ENCODE data around the gene ATP8A1. TPM values are rescaled to one million over a fixed set of nuclear protein-coding genes. Genes with fewer than 3 reads are reported as not detected.
"Not testable (repeated sequence)": the region's sequence is repeated elsewhere in the genome, so short reads cannot be mapped to it uniquely, and the experiment has no call there.

ATP8A1 gene
- total RNA-seq, result 10 to 100 TPM in 2 of 3 donors, 1 to 10 TPM in 1; 8.1 to 14.8 (median 11.4) TPM

DNA sequence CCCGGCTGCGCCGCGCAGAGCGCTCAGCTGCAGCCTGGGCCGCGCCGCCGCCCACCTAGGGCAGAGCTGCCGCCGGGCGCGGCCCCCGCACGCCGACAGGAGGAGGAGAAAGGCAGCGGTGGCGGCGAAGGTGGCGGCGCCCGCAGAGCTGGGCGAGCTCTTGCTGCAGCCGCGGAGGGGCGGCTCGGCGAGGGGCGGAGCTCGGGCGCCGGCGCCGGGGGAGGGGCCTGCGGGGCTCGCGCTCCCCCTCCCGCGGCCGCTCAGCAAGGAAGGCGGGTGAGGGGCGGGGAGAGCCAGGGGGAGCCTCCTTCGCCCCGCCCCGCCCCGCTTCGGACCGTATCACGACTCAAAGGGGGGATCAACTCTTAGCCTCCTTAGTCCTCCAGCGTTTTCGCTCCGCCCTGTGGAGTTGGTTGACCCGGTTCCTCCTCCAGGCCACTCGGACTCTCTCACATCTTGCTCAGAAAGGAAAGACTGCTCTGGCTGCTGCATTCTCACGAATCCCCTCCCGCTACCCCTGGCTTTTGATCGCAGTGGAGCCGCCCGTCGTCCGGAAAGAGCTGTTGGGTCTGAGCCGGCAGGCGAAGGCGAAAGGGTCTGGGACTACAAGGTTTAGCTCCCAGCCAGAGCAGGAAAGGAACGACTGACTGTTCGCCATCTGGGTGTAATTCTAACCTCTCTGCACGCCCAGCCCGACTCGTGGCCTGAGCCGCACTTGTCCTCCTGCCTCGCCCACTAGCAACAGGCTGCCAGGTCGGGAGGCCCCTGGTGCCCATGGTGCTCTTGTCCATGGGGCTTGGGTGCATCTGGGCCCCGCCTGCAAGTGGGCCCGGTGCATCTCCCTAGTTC, at the start of gene ATP8A1:
Gene ATP8A1 (minus strand): TSS at position 162 of the 849 bp plus-strand sequence. CDS start 232 bp downstream, outside the sequence.
- Mint-ChIP-seq H3K27me3 (ENCODE audit: low read depth) (no peaks in the 10 kb centered on the region), H3K4me3 (peak within 1 kb of the TSS; percentile 92), H3K36me3 (ENCODE audit: insufficient read depth) (peaks cover 9% of the 10 kb centered on the region), H3K9me3 (peaks cover 10% of the 10 kb centered on the region), H3K4me1 (ENCODE audit: low read depth) (peaks cover 45% of the 10 kb centered on the region)
- ATAC-seq, result peak; percentile 87 to 89
- peak; percentile 92 for DNase-seq

DNA sequence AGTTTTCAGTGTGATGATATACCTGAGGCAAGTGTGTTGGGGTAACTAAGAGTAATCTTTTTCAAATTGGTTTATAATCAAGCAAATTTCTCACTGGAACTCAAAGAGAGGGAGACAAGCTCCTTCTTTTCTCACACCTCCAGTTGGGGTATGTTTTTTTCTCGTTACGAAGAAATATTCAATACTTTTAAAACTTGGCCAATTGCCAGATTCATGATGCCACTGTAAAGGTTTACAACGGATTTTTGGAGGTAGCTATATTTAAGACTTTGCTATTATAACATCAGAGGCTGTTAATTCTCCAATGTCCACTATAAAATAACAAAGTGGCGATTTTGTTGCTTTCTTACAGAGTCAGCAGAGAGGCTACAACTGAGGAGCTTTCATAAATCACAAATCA, 49.2 kb upstream of the ATP8A1 start:
- no peak overlapping the region for H3K4me3 Mint-ChIP-seq
- ATAC-seq (no peak), DNase-seq (no peak)
- H3K9me3 Mint-ChIP-seq, result no peaks in the 10 kb centered on the region
- peaks cover 10% of the 10 kb centered on the region for H3K27me3 Mint-ChIP-seq (ENCODE audit: low read depth)
- no peaks in the 10 kb centered on the region for H3K36me3 Mint-ChIP-seq (ENCODE audit: insufficient read depth)
- peaks cover 4% of the 10 kb centered on the region for H3K4me1 Mint-ChIP-seq (ENCODE audit: low read depth)

DNA sequence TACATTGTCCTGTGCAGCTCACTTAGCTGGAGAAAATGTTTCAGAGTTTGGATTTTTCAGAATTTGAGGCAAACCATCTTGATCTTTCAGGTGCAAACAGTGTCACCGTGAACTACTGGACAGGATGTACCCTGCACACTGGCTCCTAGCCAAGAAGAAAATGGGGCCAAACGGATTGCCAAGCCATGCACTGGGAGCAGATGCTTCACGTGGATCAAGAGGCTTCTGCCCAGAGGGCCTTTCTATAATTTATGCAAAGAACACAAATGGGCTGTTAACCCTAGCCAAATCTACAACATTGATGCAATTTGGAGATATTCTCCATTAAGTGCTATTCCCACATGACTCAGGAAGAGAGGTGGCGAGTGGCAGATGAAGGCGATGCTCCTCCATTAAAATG, 46.9 kb upstream of the ATP8A1 start:
- Mint-ChIP-seq H3K36me3 (ENCODE audit: insufficient read depth) (no peaks in the 10 kb centered on the region), H3K27me3 (ENCODE audit: low read depth) (peaks cover 6% of the 10 kb centered on the region), H3K4me3 (no peak overlapping the region), H3K4me1 (ENCODE audit: low read depth) (peaks cover 4% of the 10 kb centered on the region), H3K9me3 (no peaks in the 10 kb centered on the region)
- ATAC-seq (no peak), DNase-seq (no peak)

DNA sequence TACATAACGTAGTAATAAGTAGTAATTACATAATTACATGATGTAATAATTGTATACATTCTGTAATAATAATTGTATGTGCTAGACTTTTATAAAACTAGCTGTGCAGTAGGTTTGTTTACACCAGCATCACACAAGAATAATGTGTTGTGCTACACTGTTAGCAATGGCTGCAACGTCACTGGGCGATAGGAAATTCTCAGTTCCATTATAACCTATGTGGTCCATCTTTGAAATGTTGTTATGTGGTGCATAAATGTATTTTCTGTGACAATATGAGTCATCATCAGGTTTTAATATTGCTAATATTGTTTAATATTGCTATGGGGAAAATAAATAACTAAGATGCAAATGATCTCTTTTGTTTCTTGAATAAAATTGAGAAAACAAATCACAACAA, 46.0 kb upstream of the ATP8A1 start:
- H3K4me3 Mint-ChIP-seq, result no peak overlapping the region
- peaks cover 4% of the 10 kb centered on the region for H3K4me1 Mint-ChIP-seq (ENCODE audit: low read depth)
- no peaks in the 10 kb centered on the region for H3K36me3 Mint-ChIP-seq (ENCODE audit: insufficient read depth)
- H3K27me3 Mint-ChIP-seq (ENCODE audit: low read depth), result no peaks in the 10 kb centered on the region
- no peak for DNase-seq
- no peaks in the 10 kb centered on the region for H3K9me3 Mint-ChIP-seq
- no peak for ATAC-seq

DNA sequence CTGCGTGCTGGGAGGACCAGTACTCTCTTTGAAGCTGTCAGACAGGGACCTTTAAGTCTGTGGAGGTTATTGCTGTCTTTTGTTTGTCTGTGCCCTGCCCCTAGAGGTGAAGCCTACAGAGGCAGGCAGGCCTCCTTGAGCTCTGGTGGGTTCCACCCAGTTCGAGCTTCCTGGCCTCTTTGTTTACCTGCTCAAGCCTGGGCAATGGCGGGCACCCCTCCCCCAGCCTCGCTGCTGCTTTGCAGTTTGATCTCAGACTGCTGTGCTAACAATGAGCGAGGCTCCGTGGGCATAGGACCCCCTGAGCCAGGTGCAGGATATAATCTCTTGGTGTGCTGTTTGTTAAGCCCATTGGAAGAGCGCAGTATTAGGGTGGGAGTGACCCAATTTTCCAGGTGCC, 44.9 kb upstream of the ATP8A1 start:
- DNase-seq; H3K9me3 Mint-ChIP-seq; H3K4me1 Mint-ChIP-seq (ENCODE audit: low read depth); H3K36me3 Mint-ChIP-seq (ENCODE audit: insufficient read depth); ATAC-seq; H3K27me3 Mint-ChIP-seq (ENCODE audit: low read depth); H3K4me3 Mint-ChIP-seq: not testable (repeated sequence)

DNA sequence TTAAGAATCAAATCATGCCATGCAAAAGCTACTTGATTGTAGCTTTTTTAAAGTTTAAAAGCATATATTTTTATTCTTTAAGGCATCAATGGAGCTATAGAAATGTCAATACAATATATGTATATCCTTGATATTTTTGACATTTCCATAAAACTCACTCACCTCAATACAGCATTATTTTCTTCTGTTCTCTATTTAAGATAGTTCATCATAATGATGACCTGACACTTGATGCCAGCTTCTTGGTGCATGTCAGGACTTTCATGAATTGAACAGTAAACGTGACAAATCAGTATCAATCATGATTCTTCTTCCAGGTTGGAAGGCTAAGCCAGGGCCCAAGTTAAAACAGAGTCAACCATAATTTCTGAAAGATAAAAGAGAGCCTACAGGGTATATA, 33.6 kb upstream of the ATP8A1 start:
- H3K36me3 Mint-ChIP-seq (ENCODE audit: insufficient read depth), result no peaks in the 10 kb centered on the region
- ATAC-seq (no peak), DNase-seq (no peak)
- no peak overlapping the region for H3K4me3 Mint-ChIP-seq
- no peaks in the 10 kb centered on the region for H3K4me1 Mint-ChIP-seq (ENCODE audit: low read depth)
- H3K9me3 Mint-ChIP-seq, result no peaks in the 10 kb centered on the region
- H3K27me3 Mint-ChIP-seq (ENCODE audit: low read depth), result no peaks in the 10 kb centered on the region

DNA sequence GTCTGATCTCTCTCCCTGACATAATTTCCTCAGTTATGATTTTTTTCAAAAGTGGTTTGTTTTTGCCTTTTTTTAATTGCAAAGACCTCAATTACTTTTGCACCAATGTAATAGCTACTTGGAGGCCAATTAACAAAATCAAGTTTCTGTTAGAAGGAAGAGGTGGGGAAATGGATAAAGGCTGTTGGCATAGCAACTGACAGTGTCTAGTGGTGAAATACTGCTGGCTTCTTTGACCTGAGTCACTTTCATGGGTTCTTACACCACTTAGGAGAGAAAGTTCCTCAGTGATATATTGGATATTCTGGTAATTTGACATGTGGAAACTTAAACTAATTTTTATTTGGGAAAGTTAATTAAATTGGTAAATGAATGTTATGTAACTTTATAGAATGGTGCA, 26.5 kb upstream of the ATP8A1 start:
- no peaks in the 10 kb centered on the region for H3K9me3 Mint-ChIP-seq
- no peak for DNase-seq
- H3K4me1 Mint-ChIP-seq (ENCODE audit: low read depth), result peaks cover 5% of the 10 kb centered on the region
- H3K36me3 Mint-ChIP-seq (ENCODE audit: insufficient read depth), result no peaks in the 10 kb centered on the region
- H3K27me3 Mint-ChIP-seq (ENCODE audit: low read depth), result no peaks in the 10 kb centered on the region
- no peak for ATAC-seq
- no peak overlapping the region for H3K4me3 Mint-ChIP-seq

DNA sequence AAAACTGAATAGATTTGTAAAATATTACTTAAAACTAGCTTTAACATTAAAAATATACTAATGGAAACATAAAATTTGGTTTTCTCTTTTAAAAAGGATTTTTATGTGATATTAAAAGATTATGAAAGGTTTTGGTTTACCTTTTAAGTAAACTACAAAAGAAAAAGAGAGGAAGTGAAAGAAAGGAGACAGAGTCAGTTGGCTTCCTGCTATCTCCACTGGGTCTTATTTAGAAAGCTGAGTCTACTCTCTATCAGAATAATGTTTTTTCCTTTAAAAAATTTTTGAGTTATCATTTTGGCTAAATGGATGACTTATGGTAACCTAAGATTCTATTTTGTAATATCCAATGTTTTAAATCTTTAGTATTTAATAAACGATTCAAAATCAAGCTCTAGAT, 21.6 kb upstream of the ATP8A1 start:
- no peak overlapping the region for H3K4me3 Mint-ChIP-seq
- no peak for ATAC-seq
- no peaks in the 10 kb centered on the region for H3K27me3 Mint-ChIP-seq (ENCODE audit: low read depth)
- peaks cover 7% of the 10 kb centered on the region for H3K4me1 Mint-ChIP-seq (ENCODE audit: low read depth)
- no peaks in the 10 kb centered on the region for H3K36me3 Mint-ChIP-seq (ENCODE audit: insufficient read depth)
- no peak for DNase-seq
- no peaks in the 10 kb centered on the region for H3K9me3 Mint-ChIP-seq

DNA sequence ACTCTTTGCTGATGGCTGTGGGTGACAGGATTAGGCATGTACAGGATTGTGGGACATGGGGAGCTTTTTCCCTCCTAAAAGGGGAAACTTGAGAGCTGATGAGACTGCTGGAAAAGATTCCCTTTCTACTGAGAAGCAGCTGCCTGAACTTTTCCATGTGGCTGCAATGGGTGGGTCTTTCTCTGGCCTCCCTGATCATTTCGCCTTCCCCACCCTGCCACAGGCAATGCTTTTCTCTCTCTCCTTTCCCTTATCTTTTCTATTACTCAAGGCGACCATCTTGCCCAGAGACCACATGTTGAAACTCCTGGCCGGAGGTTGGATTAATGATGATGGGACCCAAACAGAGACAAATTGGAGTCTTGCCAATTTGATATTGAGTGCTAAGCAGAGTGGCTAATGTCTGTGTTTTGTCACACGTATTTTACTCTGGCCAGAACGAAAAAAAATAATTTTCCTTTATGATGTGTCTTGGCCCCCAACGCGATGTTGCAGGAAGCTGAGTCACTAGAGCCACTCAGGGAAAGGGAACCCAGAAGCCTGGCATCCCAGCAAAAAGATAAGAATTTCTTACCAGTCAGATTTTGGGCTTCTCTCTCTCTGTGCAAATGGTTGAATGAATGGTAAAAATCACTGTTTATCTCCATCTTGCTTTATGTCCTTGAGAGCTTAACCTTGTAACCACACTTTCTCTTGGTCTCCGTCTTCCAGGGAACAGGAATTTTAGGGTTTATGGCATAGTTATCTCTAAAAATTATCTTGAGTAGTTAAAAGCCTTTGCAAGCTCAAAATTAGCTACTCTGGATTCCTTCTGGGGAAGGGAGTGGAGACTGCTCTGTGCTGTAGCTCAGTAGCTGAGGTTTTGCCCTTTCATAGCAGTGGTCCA, 19.4 kb upstream of the ATP8A1 start:
- no peak for DNase-seq
- Mint-ChIP-seq H3K27me3 (ENCODE audit: low read depth) (no peaks in the 10 kb centered on the region), H3K4me1 (ENCODE audit: low read depth) (peaks cover 27% of the 10 kb centered on the region), H3K4me3 (no peak overlapping the region), H3K9me3 (no peaks in the 10 kb centered on the region), H3K36me3 (ENCODE audit: insufficient read depth) (no peaks in the 10 kb centered on the region)
- no peak for ATAC-seq

DNA sequence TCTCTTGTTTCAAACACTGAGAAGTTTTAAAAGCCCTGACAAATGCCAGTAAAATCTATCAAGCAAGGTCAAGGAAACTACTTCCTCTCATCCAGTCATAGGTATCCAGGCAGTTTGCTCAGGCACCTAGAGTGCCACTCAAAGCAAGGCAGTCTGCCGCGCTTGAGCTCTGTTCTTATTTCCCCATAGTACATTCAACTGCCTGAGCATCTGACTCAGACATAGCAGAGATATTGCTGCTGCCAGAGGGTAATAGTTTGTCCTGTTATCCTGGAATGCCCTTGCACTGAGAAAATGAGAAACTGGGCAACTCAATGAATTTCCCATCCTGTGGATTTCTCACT, 16.1 kb upstream of the ATP8A1 start:
- ATAC-seq (peak; percentile 44 to 68), DNase-seq (no peak)
- Mint-ChIP-seq H3K4me3 (no peak overlapping the region), H3K27me3 (ENCODE audit: low read depth) (no peaks in the 10 kb centered on the region), H3K9me3 (no peaks in the 10 kb centered on the region), H3K36me3 (ENCODE audit: insufficient read depth) (no peaks in the 10 kb centered on the region), H3K4me1 (ENCODE audit: low read depth) (peaks cover 35% of the 10 kb centered on the region)

DNA sequence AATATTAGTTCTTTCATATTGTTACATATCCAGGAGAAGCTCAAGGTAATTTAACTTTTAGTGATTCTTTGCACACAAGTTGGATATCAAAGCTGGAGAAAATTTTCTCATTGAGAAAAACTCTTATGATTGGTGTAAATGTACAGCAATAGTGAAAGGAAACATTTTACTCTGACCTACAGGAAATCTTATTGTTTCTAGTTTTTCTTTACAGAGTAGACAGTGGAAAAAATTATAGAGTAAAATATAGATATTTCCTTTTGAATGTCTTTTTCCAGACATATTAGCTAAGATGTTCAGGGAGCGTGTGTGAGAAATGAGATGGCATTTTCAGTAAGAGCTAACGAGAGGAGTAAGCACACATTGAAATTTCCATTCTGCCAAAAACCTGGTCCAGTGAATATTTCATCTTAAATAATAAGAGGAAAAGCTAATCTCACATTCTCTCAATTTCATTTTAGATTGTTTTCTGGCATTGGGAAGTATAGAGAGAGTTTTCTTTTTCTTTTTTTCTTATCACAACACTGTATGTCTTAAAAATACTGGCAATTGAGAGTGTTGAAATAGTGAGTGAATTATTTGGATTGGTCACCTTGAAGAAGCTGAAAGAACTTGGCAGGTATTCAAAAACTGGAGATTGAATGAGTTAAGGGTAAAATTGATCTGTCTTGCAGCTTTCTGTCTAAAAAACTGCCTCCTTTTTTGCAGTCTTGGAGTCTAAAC, 15.6 kb upstream of the ATP8A1 start:
- no peaks in the 10 kb centered on the region for H3K27me3 Mint-ChIP-seq (ENCODE audit: low read depth)
- no peaks in the 10 kb centered on the region for H3K9me3 Mint-ChIP-seq
- H3K36me3 Mint-ChIP-seq (ENCODE audit: insufficient read depth), result no peaks in the 10 kb centered on the region
- ATAC-seq (peak in 1 of 2 donors; percentile 44), DNase-seq (no peak)
- H3K4me1 Mint-ChIP-seq (ENCODE audit: low read depth), result peaks cover 34% of the 10 kb centered on the region
- peak overlapping the region; percentile 11 for H3K4me3 Mint-ChIP-seq

DNA sequence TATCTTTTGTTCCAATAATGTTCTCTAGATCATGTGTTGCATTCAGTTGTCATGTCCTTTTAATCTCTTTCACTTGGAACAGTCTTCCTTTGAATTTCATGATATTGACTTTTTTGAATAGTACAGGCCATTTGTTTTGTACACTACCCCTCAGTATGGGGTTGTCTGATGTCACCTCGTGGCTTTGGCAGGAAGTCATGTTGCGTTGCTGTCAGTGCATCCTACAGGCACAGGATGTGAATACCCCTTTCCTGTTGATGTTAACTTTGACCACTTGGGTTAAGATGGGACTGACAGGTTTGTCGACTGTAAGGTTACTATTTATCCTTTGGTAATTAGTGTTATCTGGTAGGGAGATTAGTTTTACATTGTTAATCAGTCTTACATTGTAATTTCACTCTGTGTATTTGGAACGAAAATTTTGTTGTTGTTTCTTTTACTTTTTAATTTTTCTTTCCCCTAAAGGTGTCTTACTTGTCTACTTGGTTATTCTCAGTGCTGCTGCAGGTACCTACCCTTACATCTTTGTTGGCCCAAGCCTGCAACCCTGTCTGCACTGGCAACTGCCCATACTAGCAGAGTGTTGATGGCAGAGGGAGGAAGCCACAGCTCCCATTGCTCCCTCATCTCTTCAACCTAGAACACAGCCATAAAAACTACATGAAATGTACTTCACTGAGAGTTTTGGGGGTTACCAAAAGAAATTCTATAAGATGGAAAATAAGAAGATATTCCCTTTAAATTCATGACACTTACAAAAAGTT, 14.7 kb upstream of the ATP8A1 start:
- no peaks in the 10 kb centered on the region for H3K36me3 Mint-ChIP-seq (ENCODE audit: insufficient read depth)
- peak; percentile 82 for ATAC-seq
- H3K4me3 Mint-ChIP-seq, result peak overlapping the region; percentile 45
- no peaks in the 10 kb centered on the region for H3K9me3 Mint-ChIP-seq
- peak; percentile 27 for DNase-seq
- peaks cover 34% of the 10 kb centered on the region for H3K4me1 Mint-ChIP-seq (ENCODE audit: low read depth)
- no peaks in the 10 kb centered on the region for H3K27me3 Mint-ChIP-seq (ENCODE audit: low read depth)

DNA sequence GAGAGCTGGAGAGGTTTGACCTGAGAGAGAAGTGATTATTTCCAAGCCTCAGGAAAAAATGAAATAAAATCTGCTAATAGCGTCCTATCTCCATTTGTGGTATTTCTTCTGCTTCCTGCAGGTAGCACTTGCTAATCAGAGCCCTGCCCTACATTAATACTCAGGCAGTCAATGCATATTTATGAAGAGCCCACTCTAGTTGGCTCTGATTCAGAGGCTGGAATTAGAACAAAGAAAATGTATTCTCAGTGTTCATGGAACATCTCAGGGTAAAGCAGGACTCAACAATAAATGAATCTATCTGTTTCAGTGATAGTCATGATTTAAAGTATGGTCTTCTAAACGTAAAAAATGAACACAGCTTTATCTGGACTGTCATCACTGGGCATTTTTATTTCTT, 1.4 kb upstream of the ATP8A1 start:
- Mint-ChIP-seq H3K27me3 (ENCODE audit: low read depth) (peaks cover 1% of the 10 kb centered on the region), H3K4me3 (peak overlapping the region; percentile 92), H3K9me3 (peaks cover 1% of the 10 kb centered on the region), H3K36me3 (ENCODE audit: insufficient read depth) (peaks cover 2% of the 10 kb centered on the region), H3K4me1 (ENCODE audit: low read depth) (peaks cover 39% of the 10 kb centered on the region)
- ATAC-seq (no peak), DNase-seq (no peak)

DNA sequence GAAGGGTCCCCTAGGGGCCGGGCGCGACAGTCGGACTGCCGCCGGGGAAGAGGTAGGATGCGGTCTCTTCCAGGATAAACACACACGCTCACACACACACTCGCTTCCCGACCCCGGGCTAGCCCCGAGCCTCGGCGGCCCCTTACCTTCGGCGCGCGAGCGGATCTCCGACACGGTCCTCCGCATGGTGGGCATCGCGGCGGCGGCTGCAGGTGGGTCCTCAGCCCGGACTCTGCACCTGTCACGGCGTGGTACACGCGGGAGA, 294 bp downstream of the ATP8A1 start:
- Mint-ChIP-seq H3K4me1 (ENCODE audit: low read depth) (peaks cover 47% of the 10 kb centered on the region), H3K9me3 (peaks cover 13% of the 10 kb centered on the region), H3K4me3 (peak overlapping the region; percentile 90), H3K36me3 (ENCODE audit: insufficient read depth) (peaks cover 13% of the 10 kb centered on the region), H3K27me3 (ENCODE audit: low read depth) (no peaks in the 10 kb centered on the region)
- ATAC-seq, result no peak
- no peak for DNase-seq
